Endothelial cell of umbilical vein (primary cell): ENCODE data around the gene BLTP3B.

Experiments
- CTCF ChIP-seq, 2 donors: IDR thresholded peaks; 1 replicate in 1 of 2; 2 replicates in 1 of 2; pipeline ENCODE4 v1.5.1; 2011; ENCODE audit warnings: low read length in 2 of 2, mild to moderate bottlenecking in 2 of 2, moderate library complexity in 2 of 2, control low read depth in 1 of 2, inconsistent platforms in 1 of 2, low read depth in 1 of 2; ENCODE audit not compliant: insufficient read depth in 1 of 2; ENCODE audit errors: extremely low read depth in 1 of 2
- MYC ChIP-seq: IDR thresholded peaks from one replicate; pipeline ENCODE4 v1.6.1; 2011; ENCODE audit warnings: mild to moderate bottlenecking, low read depth, low read length
- POLR2A ChIP-seq: IDR thresholded peaks from 2 replicates; pipeline ENCODE4 v1.6.1; 2012; ENCODE audit warnings: low read depth, mild to moderate bottlenecking, control low read depth, low read length
- POLR2AphosphoS5 ChIP-seq: IDR thresholded peaks from 2 replicates; pipeline ENCODE4 v1.6.1; 2012; ENCODE audit warnings: low read depth, mild to moderate bottlenecking, control low read depth, low read length, moderate library complexity; ENCODE audit not compliant: insufficient read depth

DNA sequence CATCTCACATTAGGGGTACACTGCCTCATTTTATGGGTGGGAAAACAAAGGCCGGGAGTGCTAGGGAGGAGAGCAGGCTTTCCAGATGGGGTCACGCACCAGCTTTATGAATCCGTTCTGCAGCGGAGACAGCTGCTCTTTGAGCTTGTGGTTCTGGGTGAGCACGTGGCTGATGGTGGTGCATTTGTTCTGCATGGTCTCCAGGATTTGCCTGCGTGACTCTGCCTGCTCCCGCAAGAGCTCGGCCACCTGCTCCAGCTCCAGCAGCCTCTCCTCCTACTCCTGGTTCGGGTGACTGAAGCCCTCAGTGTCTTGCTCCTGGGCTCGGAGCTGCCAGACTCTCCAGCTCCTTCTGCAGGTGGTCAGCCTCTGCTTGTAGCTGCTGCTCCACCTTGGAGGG is 23.6 kb upstream of the BLTP3B start:
- TF ChIP-seq CTCF (IDR thresholded peaks at IDR 0.05; ENCODE audit: extremely low read depth in 1 of 2, insufficient read depth in 1 of 2, low read depth in 1 of 2, low read length in 2 of 2) (no peak), POLR2A (no peak), MYC (no peak), POLR2AphosphoS5 (no peak)
